ENCODE data around the gene GRB10. TPM values are rescaled to one million over a fixed set of nuclear protein-coding genes. Genes with fewer than 3 reads are reported as not detected.
A peak's percentile ranks its signal among the peaks of the same experiment; 100 is the strongest.

Gene GRB10
- total RNA-seq, 1 donor from 2014 or later: 25.4 TPM

DNA sequence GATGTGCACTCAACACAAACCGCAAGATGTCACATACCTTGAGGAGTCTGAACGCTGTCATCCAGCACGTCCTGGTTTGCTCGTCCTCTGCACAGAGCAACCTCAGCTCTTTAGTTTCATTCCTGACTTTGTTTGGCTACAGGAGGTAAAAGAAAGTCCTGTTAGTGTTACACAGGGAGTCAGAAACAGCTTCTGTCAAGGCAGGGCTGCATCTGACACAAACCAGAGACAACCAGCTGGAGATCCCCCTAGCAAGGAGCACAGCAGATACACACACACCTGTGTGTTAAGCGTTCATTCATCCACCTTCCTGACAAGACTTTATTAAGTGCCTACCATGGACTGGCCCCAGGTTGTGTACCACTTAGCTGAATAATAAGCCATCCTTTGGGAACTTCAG, 170.0 kb downstream of the GRB10 start:
- no peak for ATAC-seq

DNA sequence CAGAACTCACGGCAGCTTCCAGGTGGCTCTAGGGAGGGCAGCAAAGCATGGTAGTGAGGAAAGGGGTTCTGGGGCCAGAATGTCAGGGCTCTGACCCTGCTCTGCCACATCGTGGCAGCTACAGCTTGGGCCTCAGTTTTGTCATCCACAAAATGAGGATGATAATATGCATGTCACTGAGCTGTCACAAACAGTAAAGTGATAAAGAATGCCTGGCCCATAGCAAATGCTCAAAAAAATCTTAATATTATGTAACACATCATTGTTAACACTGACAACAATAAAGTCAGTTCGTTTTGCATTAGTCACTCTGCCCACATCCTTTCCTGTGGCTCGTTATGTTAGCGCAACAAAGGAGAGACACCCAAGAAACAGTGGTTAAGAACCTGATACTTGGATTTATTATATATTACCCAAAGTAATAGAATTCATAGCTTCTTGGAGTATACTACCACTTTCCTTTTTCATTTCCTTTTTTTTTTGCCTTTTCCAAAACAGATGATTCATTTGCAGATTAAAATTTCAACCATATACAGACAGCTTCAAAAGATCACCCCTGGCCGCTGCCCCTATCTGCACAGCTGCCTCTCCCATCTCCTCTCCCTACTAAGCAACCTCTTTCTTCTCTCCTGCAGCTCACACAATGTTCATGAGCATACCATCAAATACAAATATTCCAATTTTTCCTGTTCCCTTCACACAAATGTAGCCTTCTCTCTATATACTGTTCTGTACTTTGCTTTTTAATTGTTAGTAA, 172.0 kb downstream of the GRB10 start:
- intact Hi-C loops (cut with micrococcal nuclease): no loop called here

More for the DNA sequence above, 170.0 kb downstream of the GRB10 start:
- no peak for DNase-seq
- intact Hi-C loops (cut with micrococcal nuclease): no loop called here

DNA sequence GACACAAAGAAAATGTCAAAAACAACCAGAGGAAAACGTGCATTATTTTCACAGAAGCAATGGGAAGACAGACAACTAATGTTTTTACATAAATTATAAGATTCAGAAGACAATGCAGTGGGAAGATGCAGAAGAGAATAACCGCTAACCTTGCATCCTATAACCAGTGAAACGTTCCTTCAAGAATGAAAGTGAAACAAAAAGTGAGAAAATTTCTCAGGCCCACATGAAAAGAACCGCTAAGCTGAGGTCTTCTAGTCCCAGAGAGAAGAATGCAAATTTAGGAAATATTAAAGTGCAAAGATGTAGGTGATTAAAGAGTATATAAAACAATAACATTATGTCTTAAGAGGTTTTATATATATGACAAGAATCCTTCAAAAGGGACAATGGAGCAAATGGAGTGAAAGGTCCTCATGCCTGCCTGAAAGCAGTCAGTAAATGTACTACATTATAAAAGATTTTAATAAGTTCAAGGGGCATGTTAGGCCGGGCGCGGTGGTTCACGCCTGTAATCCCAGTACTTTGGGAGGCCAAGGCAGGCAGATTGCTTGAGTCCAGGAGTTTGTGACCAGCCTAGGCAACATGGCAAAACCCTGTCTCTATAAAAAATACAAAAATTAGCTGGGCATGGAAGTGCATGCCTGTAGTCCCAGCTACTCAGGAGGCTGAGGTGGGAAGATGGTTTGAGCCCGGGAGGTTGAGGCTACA, 174.3 kb downstream of the GRB10 start:
- intact Hi-C loops (cut with micrococcal nuclease): no loop called here
- ATAC-seq: no peak
- no peak for DNase-seq

More for the DNA sequence above, 172.0 kb downstream of the GRB10 start:
- ATAC-seq (no peak), DNase-seq (no peak)

DNA sequence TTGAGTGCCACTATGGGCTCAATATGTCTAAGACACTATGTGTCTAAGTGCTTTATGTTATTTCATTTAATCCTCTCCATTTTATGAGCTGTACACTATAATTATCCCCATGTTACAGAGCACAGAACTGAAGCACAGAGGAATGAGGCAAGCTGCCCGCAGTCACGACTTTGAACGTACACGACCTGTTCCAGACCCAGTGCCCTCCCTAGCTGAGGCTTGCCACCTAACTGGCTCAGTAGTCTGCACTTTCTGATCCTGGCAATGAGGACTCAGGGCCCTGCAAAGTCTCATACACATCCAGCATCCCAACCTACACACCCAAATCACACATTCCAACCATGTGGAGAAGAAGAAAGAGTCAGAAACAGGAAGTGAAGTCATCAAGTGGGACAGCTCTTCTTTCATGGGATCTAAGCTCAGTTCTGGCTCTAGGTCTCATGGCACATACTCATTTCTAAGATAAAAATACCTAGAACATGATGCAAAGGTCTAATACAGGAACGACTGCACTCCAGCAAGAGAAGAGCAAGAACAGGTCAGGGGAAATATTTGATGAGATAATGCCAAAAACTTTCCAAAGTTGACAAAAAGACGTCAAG, 175.1 kb downstream of the GRB10 start:
- intact Hi-C loops (cut with micrococcal nuclease): no loop called here
- ATAC-seq: no peak
- no peak for DNase-seq

DNA sequence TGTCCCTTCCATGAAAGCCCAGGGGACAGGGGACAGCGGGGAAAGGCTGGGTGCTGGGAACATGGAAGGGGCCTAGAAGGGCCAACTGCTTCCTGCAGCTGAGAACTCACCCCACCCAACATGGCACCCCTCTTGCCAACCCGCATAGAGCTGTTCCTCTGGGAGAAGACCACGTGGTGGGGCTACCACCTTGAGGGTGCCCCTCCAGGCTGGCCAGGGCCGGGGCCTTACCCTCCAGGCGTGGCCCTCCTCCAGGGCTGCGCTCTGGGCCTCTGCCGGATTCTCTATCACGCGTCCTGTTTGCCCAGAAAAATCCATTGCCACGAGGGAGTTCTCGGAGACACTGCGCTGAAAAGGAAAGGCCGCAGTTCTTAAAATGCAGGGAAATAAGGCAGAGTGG, 177.6 kb downstream of the GRB10 start:
- intact Hi-C loops (cut with micrococcal nuclease): no loop called here
- no peak for DNase-seq
- ATAC-seq: no peak

DNA sequence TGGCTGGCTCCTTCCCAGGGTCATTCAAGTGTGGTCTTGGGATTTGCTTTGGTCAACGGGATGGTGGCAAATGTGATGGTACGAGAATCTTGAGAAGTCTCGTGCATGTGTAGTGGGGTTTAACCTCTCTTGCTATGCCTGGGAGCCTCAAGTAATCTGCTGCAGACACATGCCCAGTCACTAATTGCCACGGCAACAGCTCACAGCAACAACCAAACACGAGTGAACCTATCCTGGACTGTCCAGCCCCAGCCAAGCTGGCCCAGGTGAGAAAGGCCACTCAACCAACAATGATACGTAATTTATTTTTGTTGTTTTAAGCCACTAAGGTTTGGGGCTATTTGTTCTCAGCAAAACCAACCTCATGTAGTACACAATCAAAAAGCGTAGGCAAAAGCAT, 179.4 kb downstream of the GRB10 start:
- DNase-seq: no peak
- no peak for ATAC-seq
- intact Hi-C loops (cut with micrococcal nuclease): no loop called here

DNA sequence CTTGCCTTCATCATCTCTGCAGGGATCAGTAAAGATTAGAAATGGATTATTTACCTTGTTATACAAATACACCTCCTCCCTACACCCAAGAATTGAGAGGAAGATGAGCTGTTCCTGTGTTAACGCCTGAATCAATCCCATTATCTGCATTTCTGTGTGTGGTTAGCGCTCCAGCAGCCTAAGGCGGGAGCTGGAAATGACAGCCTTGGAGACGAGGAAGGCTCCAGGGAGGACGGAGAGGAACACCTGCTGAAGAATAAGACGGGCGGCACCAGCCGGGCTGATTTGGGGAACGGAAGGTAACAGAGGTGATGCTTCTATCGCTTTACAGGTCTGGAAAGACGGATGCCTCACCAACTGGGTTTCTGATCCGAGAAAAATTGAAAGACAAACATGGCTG, 183.3 kb downstream of the GRB10 start:
- ATAC-seq: no peak
- no peak for DNase-seq
- intact Hi-C loops (cut with micrococcal nuclease): no loop called here

DNA sequence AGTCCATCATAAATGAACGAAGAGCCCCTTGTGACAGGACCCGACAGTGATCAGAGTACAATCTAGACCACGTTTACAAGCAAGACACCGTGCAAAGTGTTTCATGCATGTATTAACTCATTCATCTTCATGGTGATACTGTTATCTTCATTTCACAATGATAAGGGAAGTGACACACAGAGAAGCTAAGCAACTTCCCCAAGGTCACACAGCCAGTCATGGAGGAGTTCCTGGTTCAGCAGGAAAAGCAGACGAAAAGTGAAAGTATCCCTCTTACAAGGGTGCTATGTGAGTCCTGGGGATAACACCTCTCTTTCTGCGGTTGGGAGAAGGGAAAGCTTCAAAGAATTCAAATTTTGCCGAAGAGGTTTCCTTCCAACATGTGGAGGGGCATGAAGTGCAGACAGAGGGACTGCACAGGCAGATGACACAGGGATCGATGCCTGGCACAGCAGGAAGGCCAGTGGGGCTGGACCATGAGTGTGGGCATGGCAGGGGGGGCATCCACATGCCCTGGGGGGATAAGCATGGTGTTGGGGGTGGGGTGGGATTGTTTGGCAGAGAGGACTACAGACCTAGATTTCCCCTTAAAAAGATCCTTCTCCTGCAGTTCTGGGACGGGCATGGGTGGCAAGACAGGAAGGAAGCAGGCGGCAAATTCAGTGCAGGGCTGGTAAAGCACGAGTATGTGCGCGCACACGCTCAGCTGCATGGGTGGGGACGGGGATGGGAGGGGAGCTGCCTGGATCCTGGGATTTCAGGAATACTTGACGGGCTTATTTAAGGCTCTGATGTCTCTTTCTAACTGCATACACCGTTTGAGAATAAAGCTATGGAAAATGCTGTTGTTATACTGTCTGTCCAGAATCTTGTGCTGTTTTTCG, 184.0 kb downstream of the GRB10 start:
- intact Hi-C loops (cut with micrococcal nuclease): no loop called here
- no peak for ATAC-seq

DNA sequence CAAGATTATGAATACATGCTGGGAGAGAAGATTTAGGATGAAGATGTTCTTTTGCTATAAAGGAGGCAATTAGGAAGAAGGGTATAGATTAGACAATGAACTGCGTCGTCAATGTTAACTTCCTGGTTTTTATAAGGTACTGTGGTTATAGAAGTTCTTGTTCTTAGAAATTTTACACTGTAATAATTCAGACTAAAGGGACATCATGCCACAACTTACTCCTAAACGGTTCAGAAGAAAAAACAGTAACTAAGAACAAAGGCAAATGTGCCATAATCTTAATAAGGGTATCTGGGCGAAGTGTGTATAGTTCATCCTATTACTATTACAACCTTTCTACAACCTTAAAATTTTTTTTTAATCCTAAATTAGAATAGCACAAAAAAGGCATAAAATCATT, 186.2 kb downstream of the GRB10 start:
- ATAC-seq (no peak), DNase-seq (no peak)
- intact Hi-C loops (cut with micrococcal nuclease): no loop called here

More for the DNA sequence above, 184.0 kb downstream of the GRB10 start:
- DNase-seq: no peak

DNA sequence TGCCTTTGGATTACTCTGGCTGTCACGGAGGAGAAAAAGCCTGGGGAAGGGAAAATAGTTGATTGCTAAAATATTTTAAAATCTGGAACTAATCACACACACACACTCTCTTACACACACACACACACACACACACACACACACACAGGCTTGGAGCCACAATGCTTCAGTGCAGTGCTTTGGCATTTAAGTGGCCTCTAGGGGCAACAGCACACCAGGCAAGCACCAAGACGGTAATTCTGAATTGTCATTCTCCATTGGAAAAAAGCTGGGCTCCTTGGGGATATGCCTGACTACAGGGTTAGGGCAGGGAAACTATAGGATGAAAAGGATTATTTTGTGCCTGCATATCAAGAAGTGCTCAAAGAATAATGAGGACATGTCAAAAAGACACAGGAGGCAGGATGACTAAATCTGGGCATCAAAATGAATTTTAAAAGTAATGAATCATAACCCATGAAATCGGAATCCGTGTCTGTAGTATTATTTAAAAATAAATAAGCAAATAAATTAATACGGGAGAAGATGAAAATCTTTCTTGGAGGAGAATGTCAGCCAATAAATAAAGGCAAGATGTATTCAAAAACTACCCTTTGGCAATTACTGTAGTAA, 187.1 kb downstream of the GRB10 start:
- ATAC-seq (peak; percentile 74), DNase-seq (no peak)
- intact Hi-C loops (cut with micrococcal nuclease): no loop called here

DNA sequence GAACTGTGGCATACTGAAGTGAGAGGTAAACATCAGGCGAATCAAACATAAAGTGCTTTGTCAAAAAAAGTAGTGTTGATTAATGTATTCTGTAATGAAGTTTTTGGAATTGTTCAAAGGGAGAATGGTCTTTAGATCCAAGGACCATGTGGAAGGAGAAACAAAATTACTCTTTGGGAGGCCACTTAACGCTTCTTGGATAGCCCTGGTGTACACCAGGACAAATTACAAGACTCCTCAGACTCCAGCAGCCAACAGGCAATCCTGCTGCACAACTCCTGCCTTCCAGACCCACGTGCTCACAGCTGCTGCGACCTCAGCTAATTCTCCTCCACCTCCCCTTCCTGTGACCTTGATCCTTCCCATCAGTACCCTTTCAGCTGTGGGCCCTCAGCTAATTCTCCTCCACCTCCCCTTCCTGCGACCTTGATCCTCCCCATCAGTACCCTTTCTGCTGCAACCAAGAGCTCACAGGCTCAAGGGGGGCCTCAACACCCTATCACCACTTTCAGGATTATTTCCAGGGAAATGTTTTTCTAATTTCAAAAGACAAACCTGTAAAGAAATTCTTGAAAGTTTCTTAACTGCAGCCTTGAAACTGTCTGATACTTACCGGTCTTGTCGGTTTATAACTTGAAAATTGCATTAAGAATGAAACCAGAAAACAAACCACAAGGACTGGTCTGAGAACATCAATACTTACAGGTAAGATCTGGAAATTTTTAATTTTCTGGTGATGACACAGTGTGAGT, 187.8 kb downstream of the GRB10 start:
- intact Hi-C loops (cut with micrococcal nuclease): no loop called here
- ATAC-seq: no peak
- no peak for DNase-seq

DNA sequence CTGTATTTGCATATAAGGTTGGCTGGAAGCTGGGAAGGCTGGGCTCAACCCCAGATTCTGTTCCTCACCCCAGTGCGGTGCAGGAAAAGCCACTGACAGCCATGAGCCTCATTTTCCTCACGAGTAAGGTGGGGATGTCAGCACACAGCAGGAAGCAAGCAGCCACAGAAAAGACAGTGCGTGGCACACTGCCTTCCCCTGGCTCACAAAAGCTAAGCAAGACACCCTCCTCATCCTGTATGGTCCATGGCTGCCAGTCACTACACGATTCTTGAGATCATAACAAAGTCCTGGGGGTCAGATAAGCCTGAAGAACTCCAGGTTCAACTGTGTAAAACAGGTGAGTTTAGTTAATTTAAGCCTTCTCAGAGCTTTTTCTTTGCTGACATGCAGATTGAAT, 188.6 kb downstream of the GRB10 start:
- ATAC-seq (no peak), DNase-seq (no peak)
- intact Hi-C loops (cut with micrococcal nuclease): no loop called here

DNA sequence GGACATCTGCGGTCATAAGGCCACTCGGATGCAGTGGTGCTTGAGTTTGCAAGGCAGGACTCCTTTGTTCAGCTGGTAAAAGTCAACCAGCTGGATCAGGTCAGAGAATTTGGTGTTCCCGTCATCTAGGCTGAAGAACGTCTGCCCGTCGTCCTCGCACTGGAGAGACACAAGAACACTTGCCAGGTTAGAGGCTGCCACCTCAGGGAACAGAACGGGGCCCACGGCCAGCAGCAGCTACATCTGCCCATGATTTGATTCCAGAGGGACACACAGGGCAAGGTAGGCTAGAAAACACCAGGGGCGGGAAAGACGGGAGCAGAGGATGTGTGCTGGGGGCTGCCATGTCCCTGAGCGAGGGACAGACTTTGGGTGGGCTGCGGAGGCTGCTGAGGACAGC, 189.8 kb downstream of the GRB10 start:
- ATAC-seq: no peak
- intact Hi-C loops (cut with micrococcal nuclease): no loop called here

DNA sequence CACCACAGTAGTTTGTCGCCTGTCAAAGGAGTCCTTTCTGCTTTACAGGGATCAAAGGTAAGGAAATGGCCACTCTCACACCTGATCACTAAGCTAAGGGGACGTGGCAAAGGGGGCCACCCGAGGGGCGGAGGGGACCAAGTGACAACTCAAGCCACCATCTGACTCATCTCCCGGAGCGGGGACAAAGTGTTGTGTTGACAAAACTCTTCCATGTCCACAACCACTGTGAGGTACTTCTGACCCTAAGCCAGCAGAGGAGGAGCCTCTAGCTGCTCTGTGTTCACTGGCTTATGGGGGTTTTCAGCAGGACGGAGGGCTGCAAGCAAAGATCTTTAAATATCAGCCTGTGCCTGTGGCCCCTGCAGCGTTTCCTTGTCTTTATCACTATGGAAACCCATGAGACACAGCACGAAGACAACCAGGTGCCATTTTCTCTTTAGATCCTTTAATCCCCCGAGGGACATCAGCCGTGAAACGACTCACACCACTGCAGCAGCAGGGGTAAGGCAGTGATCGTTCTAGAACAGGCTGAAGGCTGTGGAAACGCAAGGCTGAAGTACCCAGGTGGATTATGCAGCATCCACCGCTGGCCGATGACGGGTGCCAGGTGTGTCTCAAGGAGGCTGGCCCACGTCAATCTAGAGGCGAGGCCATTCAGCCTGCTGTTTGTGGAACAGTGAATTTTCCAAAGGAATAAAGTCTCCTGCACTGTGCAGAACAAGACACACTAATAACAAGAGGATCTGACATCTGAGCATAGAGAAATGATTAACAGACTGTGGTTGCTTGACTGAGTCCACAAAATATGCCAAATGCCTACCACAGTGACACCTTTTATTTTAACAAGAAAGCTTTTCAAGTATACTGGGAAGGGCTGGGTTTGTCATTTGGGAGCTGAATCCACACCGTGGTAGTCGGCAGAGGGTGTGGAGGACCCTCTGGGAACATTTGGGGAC, 190.9 kb downstream of the GRB10 start:
- intact Hi-C loops (cut with micrococcal nuclease): no loop called here
- ATAC-seq (no peak), DNase-seq (no peak)

More for the DNA sequence above, 189.8 kb downstream of the GRB10 start:
- DNase-seq: no peak

DNA sequence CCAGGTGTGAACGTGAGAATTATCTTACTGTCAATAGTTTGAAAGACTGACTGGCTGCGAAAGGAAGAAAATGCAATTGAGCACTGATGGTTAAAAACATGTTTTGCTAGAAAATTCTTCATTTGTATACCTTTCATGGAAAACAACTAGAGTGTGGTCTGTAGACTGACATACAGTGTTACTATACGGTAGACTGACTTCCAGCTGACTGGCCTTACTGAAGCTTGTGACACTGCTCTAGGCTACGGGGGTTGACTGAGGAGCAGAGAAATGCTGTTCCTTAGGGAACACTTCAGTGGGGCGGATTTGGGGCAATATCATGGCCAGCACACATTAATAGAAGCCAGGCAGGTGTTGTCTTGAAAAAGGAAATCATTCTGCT, 191.6 kb downstream of the GRB10 start:
- DNase-seq: no peak
- intact Hi-C loops (cut with micrococcal nuclease): no loop called here
- ATAC-seq: no peak

DNA sequence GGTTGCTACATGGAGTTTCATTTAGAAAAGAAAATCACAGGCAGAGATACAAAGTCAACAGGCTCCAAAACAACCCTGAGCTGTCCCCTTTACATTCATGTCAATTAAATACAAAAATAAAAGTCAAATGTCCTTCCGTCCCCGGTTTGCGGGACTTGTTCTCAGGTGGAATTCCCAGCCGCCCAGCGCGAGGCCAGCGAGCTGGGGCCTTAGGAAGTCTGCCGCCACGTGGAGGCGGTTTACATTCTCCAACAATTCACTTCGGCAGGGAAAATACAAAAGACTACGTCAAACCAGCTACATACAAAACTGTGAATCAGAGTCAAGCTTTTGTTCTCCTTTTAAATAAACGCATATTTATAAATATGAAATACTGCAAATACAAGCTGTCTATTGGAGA, 192.2 kb downstream of the GRB10 start:
- DNase-seq: no peak
- ATAC-seq: no peak
- intact Hi-C loops (cut with micrococcal nuclease): no loop called here

DNA sequence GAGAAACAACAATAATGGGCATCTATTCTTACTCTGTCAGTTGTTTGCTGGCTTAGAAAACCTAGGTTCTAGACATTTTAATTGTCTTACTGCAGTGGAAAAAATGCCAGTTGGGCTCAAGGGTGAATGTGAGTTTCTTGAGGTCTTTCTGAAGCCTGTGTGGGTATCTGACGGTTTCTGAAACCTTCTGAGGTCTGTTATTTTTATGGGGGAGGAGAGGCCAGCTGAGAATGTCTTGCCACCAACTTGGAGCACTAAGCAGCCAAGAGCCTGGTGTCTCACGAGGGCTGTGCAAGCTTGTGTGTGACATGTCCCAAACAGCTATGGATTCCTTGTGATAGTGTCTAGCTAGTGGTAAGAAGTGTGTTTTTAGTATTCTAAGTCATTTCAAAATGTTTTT, 193.3 kb downstream of the GRB10 start:
- DNase-seq (no peak), ATAC-seq (no peak)
- intact Hi-C loops (cut with micrococcal nuclease): no loop called here

Measured in left ventricle myocardium superior (tissue), 1 donor.